KOPT-K1 (cell line): ENCODE measurements around the gene TRIM2.

Source experiments
- H3K27ac ChIP-seq: fragments of 200-600 bp; sonication (generic); 2 replicates; pipeline ENCODE4 v1.5.1; 2016; ENCODE audit warnings: antibody characterized with exemption, mild to moderate bottlenecking, low read depth, low read length; ENCODE audit not compliant: poor library complexity, severe bottlenecking
- H3K36me3 ChIP-seq: fragments of 200-600 bp; sonication (generic); 2 replicates; pipeline ENCODE4 v1.5.1; 2017; ENCODE audit warnings: antibody characterized with exemption, mild to moderate bottlenecking, low read length, moderate library complexity; ENCODE audit not compliant: insufficient read depth
- H3K9me3 ChIP-seq: fragments of 200-600 bp; sonication (generic); 2 replicates; pipeline ENCODE4 v1.5.1; 2017; ENCODE audit warnings: antibody characterized with exemption, low read length, mild to moderate bottlenecking; ENCODE audit not compliant: insufficient read depth, poor library complexity, severe bottlenecking

TRIM2 gene

DNA sequence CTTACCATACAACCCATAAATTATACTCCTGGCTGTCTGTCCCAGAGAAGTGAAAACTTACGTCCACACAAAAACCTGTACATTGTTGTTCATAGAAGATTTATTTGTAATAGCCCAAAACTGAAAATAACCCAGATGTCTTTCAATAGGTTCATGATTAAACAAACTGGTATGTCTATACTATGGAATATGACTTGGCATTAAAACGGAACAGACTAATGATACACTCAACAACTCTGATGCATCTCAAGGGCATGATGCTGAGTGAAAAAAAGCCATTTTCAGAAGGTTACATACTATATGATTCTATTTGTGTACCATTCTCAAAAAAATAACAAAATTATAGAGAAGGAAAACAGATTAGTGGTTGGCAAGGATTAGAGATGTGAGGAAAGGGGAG lies 128.7 kb downstream of the TRIM2 start:
- no peaks in the 10 kb centered on the region for H3K9me3 ChIP-seq
- no peaks in the 10 kb centered on the region for H3K36me3 ChIP-seq
- no peak overlapping the region for H3K27ac ChIP-seq

DNA sequence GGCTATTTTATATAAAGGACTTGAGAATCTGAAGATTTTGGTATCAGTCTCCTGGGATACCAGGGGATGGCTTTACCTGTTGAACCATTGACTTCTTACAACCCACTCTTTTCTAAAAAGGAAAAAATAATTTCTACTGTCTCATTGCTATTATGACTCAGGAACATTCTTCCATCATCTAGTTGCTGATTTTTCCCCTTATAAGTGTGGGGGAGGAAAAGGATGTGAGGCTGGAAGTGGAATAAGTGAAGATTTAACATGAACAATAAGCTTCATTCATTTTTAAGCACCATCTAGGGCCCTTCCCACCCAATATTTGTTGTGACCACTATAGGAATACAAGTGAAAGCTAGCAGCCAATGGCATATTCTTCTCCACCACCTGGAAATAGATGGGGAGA lies 129.6 kb downstream of the TRIM2 start:
- Histone ChIP-seq H3K9me3 (no peaks in the 10 kb centered on the region), H3K27ac (no peak overlapping the region), H3K36me3 (no peaks in the 10 kb centered on the region)

DNA sequence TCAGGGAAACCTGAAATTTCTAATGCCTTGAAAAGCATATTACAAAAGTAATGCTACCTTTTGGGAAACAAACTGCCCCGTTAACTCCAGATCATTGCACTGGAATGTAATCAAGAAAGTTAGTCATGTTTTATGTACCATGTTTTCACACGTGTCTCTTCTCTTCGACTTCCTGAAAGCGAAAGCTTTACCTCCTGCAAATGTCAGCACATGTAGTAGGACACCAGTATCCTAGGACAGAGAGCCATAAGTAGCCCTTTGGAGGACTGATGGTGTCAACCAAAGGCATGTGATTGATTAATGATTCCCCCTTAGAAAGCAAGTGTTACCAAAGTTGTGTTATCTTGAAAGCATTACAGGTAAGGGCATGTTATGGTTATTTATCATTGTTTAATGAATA lies 131.4 kb downstream of the TRIM2 start:
- H3K36me3 ChIP-seq, result no peaks in the 10 kb centered on the region
- no peaks in the 10 kb centered on the region for H3K9me3 ChIP-seq
- H3K27ac ChIP-seq, result no peak overlapping the region

DNA sequence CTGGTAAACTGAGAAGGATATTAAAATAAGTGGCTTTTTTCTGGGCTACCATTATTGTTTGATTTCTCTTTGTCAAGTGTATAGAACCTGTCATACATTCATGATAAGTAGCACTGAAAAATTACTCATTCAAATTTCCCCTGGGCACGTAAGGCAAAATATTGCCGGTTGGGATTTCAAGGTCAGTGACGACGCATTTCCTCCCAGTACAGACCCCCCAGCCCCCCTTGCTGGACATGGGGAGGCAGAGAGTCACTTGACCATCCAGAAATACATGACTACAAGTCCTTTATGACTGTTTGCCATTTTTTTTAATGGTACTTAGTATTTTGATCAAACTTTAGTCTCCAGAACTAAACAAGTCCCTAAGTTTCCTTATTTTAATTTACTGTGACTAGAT lies 133.4 kb downstream of the TRIM2 start:
- no peaks in the 10 kb centered on the region for H3K36me3 ChIP-seq
- no peaks in the 10 kb centered on the region for H3K9me3 ChIP-seq
- no peak overlapping the region for H3K27ac ChIP-seq

DNA sequence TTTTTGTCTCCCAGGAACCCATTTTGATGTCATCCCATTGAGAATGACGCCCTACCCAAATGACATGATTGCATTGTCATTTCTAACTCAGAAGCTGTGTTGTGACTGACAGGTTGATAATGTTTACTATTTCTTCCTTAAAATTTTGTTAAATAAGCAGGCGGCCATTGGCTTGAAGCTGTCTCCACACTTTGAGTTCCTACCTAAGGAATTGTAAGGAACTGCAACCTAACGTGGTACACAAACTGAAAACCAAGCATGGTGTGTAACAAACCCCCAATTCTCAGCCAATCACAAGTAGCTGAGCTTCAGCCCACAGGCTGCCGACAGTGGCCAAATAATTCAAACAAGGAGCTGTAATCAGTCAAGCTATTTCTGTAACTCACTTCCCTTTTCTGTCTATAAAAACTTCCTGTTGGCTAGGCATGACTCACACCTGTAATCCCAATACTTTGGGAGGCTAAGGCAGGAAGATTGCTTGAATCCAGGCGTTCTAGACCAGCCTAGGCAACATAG lies 137.4 kb downstream of the TRIM2 start:
- H3K27ac ChIP-seq, result peak overlapping the region; percentile 6
- H3K36me3 ChIP-seq, result no peaks in the 10 kb centered on the region
- H3K9me3 ChIP-seq, result no peaks in the 10 kb centered on the region

DNA sequence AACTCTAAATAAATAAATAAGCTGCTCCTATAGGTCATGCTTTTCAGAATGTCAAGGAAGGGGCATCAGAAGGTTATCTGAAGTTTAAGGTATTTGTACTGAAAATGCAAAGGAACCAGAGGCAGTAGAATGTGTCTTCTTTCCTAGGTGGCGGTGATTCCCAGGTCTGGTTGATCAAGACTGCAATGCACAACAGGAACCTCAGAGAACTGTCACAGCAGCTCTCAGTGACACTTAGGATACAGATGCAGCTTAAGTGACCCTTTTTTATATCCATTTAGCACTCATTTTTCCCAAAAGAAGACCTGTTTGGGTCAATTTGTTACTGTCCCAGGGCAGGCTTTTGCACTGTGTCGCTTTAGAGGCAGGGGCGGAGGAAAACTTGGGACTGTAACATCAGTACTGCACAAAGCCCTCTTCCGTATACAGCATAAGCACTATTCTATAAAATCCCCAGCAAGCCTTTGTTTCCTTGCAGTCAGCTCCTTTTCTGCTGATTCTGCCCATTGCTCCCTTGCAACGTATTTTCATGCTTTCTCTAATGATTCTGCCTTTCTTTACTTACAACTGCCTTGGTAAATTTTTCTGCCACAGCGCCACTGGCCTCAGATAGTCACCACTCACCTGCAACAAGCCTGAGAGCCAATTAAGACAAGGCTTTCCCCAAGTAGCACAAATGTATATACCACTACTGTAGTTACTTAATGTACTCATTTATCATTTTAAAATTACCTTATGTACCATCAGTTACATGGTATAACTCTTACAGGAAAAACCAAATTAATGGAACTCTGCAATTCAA lies 138.7 kb downstream of the TRIM2 start:
- H3K27ac ChIP-seq, result no peak overlapping the region
- no peaks in the 10 kb centered on the region for H3K9me3 ChIP-seq
- H3K36me3 ChIP-seq, result no peaks in the 10 kb centered on the region

DNA sequence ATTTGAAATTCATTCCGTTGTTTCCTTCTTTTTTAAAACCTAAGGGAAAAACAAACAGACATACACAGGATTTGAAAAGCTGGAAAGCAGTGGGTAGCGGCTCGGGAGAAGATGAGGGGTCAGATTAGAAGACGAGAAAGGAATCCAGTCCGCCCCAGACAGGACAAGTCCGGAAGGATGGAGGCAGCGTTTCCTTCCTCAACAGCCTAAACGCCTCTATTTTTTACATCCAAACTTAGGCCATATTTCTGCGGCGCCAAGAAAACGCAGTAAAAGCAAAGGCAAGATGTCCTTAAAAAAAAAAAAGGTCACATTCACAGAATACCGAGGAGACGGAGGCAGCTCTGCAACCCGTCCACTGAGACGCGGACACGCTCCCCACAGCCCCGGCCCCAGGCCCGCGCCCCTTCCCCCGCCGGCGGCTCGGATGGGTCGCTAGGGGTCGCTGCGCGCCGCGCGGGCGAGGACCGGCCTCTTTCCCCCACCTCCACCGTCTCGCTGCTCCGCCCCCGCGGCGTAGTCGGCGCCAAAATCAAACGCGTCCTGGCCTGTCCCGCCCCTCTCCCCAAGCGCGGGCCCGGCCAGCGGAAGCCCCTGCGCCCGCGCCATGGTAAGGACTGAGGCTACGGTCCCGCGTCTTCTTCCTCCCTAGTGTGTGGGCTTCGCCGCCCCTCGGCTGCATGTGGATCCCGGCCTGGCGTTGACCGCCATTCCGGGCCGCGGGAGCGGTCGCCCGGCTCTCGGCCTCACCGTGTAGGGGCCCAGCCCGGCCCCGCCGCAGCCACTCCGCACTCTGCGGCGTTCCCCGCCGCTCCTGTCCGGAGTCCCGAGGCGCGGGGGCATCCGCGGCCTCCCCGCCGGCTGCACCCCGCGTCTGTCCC lies 140.1 kb downstream of the TRIM2 start, which contains the start of gene MND1:
Gene MND1, plus strand, starts transcription at position 558 of the 881 bp plus-strand sequence. Its CDS starts 50 bp downstream, at position 608.
- Histone ChIP-seq H3K9me3 (no peaks in the 10 kb centered on the region), H3K27ac (peak within 1 kb of the TSS; percentile 96), H3K36me3 (no peaks in the 10 kb centered on the region)

DNA sequence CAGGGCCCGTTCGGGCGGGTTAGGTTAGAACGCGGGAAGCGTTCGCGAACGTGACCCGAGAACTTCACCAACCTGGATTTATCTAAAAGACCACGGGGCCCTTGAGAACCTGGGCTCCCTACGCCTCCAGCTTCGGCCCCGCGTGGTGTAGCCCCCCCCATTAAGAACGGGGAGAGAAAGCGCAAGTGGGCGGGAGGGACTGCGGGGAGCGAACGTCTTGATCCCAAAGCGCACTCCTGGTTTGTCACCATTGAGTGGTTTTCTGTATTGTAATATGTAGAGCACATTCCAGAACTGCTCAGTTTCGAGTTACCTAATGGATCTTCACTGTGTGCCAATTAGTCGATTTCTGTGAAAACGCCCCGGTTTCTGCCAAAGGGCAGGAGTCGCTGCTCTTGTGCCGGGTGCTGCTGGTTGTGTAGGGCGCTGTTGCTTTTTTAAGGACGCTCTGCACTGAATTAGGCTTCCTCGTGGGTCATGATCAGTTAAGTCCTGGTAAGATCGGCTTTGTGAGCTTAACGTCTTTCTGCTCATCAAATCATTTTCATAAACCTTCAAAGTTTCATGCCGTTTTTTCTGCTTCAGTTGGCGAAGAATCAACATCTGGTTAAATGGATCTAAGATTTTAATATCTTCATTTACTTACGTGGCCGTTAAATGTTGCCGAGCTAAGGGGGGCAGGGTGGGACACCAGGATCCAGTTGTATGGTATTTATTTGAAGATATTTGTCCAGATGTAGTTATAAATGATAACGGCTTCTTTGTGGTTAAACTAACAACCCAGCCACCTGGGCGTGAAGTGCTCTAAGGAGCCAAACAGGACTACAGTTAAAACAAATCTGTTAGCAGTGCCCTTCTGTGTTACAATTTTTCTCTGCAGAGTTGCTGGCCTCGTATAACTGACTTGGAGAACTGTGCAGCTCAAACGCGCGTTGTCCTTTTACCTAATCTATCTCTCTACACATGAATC lies 141.1 kb downstream of the TRIM2 start:
- peaks cover 6% of the 10 kb centered on the region for H3K36me3 ChIP-seq
- H3K9me3 ChIP-seq, result no peaks in the 10 kb centered on the region
- peak overlapping the region; percentile 96 for H3K27ac ChIP-seq

DNA sequence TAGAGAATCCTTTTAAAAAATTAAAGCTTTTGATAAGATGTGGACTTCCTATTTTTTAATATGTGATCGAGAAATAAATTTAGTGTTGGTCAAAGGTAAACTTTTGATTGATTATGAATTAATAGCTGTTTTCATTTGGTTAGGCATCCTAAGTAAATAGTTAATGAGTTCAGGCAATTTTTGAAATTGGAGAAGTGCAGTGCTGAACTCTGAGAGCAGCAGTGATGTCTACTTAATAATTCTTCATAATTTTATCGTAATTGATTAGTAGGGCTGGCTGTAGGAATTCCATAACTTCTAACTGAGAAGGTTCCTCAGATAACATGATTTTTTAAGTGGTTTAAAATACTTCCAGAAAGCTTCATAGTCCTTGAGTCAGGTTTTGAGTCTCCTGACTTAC lies 141.8 kb downstream of the TRIM2 start:
- H3K36me3 ChIP-seq, result peaks cover 14% of the 10 kb centered on the region
- peak overlapping the region; percentile 96 for H3K27ac ChIP-seq
- no peaks in the 10 kb centered on the region for H3K9me3 ChIP-seq

DNA sequence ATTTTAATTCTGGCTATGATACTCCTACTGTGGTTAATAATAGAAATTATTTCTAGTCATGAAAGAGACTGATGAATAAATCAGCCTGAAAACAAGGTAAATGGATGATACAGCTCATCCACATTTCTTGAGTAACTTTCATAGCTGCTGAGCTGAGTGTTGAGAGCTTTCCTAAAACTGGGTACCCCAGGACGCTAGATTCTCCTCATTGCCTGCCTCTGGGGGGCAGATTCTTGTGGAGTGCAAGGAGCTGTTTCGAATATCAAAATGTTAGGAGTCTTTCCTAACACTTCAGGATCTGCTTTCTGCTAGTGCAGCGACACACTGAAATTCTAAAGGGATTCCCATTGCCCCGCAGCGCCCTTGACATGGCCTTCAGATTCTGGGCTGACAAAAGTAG lies 142.3 kb downstream of the TRIM2 start:
- Histone ChIP-seq H3K9me3 (no peaks in the 10 kb centered on the region), H3K36me3 (peaks cover 19% of the 10 kb centered on the region), H3K27ac (peak overlapping the region; percentile 96)

DNA sequence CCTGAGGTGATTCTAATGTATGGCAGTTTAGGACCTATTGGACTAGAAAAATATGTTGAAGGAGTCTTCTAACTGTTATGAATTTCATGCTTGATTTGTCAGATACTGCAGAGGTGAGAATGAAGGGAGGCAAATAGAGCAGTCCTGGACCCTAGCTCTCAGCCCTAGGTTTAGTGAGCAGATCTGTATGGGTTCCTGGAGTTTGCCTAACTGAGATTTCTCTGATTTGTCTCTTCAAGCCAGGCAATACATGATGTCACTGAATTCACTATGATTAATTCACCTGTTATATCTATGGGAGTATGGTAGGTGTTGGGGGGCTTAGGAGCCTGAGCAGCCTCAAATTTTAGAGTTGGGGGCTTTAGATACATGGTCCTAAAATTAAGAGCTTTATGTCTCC lies 142.9 kb downstream of the TRIM2 start:
- H3K9me3 ChIP-seq, result no peaks in the 10 kb centered on the region
- H3K27ac ChIP-seq, result peak overlapping the region; percentile 96
- H3K36me3 ChIP-seq, result peaks cover 24% of the 10 kb centered on the region

DNA sequence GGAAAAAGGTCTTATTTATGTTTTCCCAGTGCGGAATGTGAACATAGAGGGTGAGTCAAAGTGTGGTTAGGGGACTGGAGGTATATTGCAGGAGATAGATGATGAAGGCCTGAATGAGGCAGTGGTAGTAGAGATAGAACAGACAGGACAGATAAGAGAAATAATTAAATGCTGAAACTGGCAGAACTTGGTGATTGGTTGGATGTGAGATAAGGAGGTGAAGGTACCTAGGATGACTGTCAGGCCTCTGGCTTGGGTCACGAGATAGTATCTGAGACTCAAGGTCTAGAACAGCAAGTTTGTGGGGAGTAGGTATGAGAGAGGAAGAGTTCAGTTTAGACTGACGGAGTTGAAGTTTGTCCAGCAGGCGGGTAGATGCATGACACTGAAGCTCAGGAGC lies 143.8 kb downstream of the TRIM2 start:
- H3K27ac ChIP-seq, result peak overlapping the region; percentile 96
- peaks cover 33% of the 10 kb centered on the region for H3K36me3 ChIP-seq

DNA sequence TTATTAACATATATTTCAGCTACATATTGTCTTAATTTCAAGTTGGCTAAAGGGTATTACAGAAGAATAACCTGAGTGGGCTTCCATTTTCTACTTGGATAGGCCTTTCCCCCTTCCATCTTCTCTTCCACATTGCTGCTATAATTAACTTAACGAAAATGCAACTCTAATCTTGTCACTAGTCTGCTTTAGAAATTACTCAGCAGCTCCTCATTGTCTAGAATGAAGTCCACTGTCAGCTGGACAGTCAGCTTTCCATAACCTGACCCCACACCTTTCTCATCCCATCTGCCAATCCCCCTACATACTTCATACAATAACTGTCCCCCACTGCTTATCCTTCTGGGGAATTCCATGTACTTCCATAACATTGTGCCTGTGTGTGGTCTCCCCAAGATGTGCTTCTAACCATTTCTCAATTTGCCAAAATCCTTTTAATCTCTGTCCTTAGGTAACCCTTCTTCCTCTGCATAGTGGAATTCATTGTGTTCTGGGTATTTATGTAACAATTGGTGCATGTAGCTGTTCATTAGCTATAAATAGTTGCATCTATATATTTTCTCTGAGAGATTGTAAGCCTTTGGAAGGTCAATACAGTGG lies 145.1 kb downstream of the TRIM2 start:
- peaks cover 44% of the 10 kb centered on the region for H3K36me3 ChIP-seq
- H3K27ac ChIP-seq, result peak overlapping the region; percentile 34
- H3K9me3 ChIP-seq, result no peaks in the 10 kb centered on the region

More for the DNA sequence above, 143.8 kb downstream of the TRIM2 start:
- H3K9me3 ChIP-seq, result no peaks in the 10 kb centered on the region

DNA sequence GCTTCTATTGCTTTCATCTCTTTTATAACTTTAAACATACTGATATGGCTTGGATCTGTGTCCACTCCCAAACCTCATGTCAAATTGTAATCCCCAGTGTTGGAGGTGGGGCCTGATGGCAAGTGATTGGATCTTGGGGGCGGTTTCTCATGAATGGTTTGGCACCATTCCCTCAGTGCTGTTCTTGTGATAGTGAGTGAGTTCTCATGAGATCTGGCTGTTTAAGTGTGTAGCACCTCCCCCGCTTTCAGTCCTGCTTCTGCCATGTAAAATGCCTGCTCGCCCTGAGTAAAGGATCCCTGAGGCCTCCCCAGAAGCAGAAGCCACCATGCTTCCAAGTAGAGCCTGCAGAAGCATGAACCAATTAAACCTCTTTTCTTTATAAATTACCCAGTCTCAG lies 157.9 kb downstream of the TRIM2 start:
- no peak overlapping the region for H3K27ac ChIP-seq
- H3K36me3 ChIP-seq, result peaks cover 98% of the 10 kb centered on the region
- H3K9me3 ChIP-seq, result no peaks in the 10 kb centered on the region
